Loucy (cell line): ENCODE measurements around the gene CACNA1B.

Source experiments
- H2AFZ ChIP-seq: fragments of 200-600 bp; sonication (generic); 2 replicates; pipeline ENCODE4 v1.6.0; 2016; ENCODE audit warnings: antibody characterized with exemption, mild to moderate bottlenecking, low read length, moderate library complexity
- H3F3A ChIP-seq: fragments of 200-600 bp; 2 replicates; pipeline ENCODE4 v1.6.0; 2016; ENCODE audit warnings: antibody characterized with exemption, low read depth, mild to moderate bottlenecking
- H3K27me3 ChIP-seq: fragments of 200-600 bp; sonication (generic); 2 replicates; pipeline ENCODE4 v1.6.1; 2014; ENCODE audit warnings: low read length, mild to moderate bottlenecking; ENCODE audit not compliant: insufficient read depth, poor library complexity, severe bottlenecking
- H3K36me3 ChIP-seq: fragments of 200-600 bp; sonication (generic); 2 replicates; pipeline ENCODE4 v1.6.1; 2016; ENCODE audit warnings: low read length; ENCODE audit not compliant: insufficient read depth
- H3K4me1 ChIP-seq: fragments of 200-600 bp; sonication (generic); 2 replicates; pipeline ENCODE4 v1.5.1; 2014; ENCODE audit warnings: low read length, mild to moderate bottlenecking; ENCODE audit not compliant: insufficient read depth, poor library complexity, severe bottlenecking
- H3K4me2 ChIP-seq: fragments of 200-600 bp; sonication (generic); 2 replicates; pipeline ENCODE4 v1.6.0; 2014; ENCODE audit warnings: antibody characterized with exemption, low read length, low read depth, mild to moderate bottlenecking; ENCODE audit not compliant: poor library complexity, severe bottlenecking
- H3K4me3 ChIP-seq: fragments of 200-600 bp; sonication (generic); 2 replicates; pipeline ENCODE4 v1.5.1; 2014; ENCODE audit warnings: low read length, mild to moderate bottlenecking, mixed read lengths; ENCODE audit not compliant: poor library complexity, severe bottlenecking
- H3K79me2 ChIP-seq: fragments of 200-600 bp; sonication (generic); 2 replicates; pipeline ENCODE4 v1.6.1; 2014; ENCODE audit warnings: low read length; ENCODE audit not compliant: insufficient read depth
- H3K9ac ChIP-seq: fragments of 200-600 bp; sonication (generic); 2 replicates; pipeline ENCODE4 v1.6.0; 2014; ENCODE audit warnings: mild to moderate bottlenecking, low read depth, low read length, moderate library complexity; ENCODE audit not compliant: poor library complexity, severe bottlenecking
- H3K9me2 ChIP-seq: fragments of 200-600 bp; sonication (generic); replicated peaks from 2 replicates; pipeline ENCODE4 v1.6.1; 2016; ENCODE audit warnings: low read depth, low read length, mixed read lengths
- H3K9me3 ChIP-seq: fragments of 200-600 bp; sonication (generic); 2 replicates; pipeline ENCODE4 v1.6.1; 2014; ENCODE audit warnings: mild to moderate bottlenecking, antibody characterized with exemption, low read length, low read depth; ENCODE audit not compliant: insufficient read depth
- H4K20me1 ChIP-seq: fragments of 200-600 bp; sonication (generic); 2 replicates; pipeline ENCODE4 v1.6.0; 2014; ENCODE audit warnings: antibody characterized with exemption, low read length, mild to moderate bottlenecking; ENCODE audit not compliant: insufficient read depth, poor library complexity, severe bottlenecking
- EZH2phosphoT487 ChIP-seq: fragments of 200-600 bp; IDR thresholded peaks from 2 replicates; pipeline ENCODE4 v1.6.1; 2018; ENCODE audit warnings: antibody characterized with exemption, mild to moderate bottlenecking, moderate library complexity, borderline replicate concordance
- TF ChIP-seq, protein P1 (sequence below): fragments of 200-600 bp; sonication (generic); conservative IDR thresholded peaks from 2 replicates; pipeline ENCODE4 v1.5.1; 2014; ENCODE audit warnings: mild to moderate bottlenecking, antibody characterized with exemption, low read length

Gene CACNA1B

DNA sequence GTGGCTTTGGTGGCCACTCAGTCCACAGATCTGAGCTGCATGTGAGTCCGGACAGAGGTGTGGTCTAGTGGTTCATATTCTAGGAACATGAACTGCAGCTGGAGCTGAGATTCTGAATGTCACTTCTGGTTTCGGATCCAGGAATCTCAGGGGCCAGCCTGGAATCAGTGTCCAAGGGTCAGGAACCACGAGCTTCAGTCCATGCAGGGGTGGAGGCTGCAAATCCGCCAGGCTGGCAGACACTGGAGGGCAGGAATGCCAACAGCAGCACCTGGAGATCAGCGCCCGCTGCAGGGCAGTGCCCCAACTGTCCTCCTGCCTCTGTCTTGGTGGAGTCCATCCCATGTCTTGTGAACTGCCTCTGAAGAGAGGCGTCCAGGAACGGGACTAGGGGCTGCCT, 73.5 kb downstream of the CACNA1B start:
- no peak overlapping the region for H3K4me2 ChIP-seq
- no peak overlapping the region for H3K9ac ChIP-seq
- H3K27me3 ChIP-seq: no peaks in the 10 kb centered on the region
- no peak for TF ChIP-seq EZH2phosphoT487
- TF ChIP-seq, protein P1, sequence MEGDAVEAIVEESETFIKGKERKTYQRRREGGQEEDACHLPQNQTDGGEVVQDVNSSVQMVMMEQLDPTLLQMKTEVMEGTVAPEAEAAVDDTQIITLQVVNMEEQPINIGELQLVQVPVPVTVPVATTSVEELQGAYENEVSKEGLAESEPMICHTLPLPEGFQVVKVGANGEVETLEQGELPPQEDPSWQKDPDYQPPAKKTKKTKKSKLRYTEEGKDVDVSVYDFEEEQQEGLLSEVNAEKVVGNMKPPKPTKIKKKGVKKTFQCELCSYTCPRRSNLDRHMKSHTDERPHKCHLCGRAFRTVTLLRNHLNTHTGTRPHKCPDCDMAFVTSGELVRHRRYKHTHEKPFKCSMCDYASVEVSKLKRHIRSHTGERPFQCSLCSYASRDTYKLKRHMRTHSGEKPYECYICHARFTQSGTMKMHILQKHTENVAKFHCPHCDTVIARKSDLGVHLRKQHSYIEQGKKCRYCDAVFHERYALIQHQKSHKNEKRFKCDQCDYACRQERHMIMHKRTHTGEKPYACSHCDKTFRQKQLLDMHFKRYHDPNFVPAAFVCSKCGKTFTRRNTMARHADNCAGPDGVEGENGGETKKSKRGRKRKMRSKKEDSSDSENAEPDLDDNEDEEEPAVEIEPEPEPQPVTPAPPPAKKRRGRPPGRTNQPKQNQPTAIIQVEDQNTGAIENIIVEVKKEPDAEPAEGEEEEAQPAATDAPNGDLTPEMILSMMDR: no peak
- H3K9me2 ChIP-seq: no peaks in the 10 kb centered on the region
- no peaks in the 10 kb centered on the region for H3F3A ChIP-seq
- no peak overlapping the region for H2AFZ ChIP-seq
- no peaks in the 10 kb centered on the region for H4K20me1 ChIP-seq
- H3K79me2 ChIP-seq: no peaks in the 10 kb centered on the region
- H3K36me3 ChIP-seq: no peaks in the 10 kb centered on the region
- no peak overlapping the region for H3K4me3 ChIP-seq
- peaks cover 40% of the 10 kb centered on the region; the same call in 1 of the 2 replicates for H3K9me3 ChIP-seq
- no peaks in the 10 kb centered on the region for H3K4me1 ChIP-seq

DNA sequence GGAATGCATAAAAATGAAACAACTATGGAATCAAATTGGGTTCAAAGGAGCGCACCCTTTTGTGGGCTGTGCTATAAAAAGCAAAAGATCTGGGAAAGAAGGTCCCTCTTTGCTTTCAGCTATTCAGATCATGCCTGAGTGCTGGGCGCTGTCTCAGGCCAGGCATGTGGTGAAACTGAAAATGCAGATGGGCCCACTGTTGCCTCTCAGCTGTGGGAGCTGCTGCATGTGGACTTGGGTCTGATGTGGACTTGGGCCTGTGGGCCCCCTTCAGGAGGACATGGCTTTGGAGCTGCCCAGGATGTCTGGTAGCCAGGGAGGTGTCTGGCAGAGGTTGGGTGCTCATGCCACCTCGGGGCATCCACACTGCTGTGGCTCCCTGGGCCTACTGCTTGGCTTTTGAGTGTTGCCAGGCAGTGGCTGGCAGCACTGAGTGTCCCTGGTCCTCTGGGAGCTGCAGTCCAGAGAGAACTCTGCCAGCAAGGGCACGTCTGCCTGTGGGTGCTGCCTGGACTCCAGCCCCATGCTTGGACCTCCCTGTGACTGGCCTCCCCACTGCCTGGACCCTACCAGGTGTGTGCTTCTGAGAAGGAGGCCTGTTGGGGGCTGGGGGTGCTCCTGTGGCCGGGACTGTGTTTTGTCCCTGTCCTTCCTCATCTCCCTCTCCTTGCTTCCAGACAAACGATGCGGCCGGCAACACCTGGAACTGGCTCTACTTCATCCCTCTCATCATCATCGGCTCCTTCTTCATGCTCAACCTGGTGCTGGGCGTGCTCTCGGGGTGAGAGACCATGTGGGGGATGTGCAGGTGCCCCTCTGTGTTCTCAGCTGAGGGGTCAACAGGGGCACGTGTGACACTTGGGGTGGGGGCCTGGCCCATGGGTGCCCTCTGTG, 74.3 kb downstream of the CACNA1B start:
- no peak for TF ChIP-seq EZH2phosphoT487
- TF ChIP-seq, protein P1: no peak
- Histone ChIP-seq H3K9ac (no peak overlapping the region), H3K9me3 (peaks cover 42% of the 10 kb centered on the region; the same call in 1 of the 2 replicates), H3K4me1 (no peaks in the 10 kb centered on the region), H2AFZ (no peak overlapping the region), H3K79me2 (no peaks in the 10 kb centered on the region), H4K20me1 (no peaks in the 10 kb centered on the region), H3K9me2 (no peaks in the 10 kb centered on the region), H3K27me3 (no peaks in the 10 kb centered on the region), H3K4me2 (no peak overlapping the region), H3K4me3 (no peak overlapping the region), H3F3A (no peaks in the 10 kb centered on the region), H3K36me3 (no peaks in the 10 kb centered on the region)

DNA sequence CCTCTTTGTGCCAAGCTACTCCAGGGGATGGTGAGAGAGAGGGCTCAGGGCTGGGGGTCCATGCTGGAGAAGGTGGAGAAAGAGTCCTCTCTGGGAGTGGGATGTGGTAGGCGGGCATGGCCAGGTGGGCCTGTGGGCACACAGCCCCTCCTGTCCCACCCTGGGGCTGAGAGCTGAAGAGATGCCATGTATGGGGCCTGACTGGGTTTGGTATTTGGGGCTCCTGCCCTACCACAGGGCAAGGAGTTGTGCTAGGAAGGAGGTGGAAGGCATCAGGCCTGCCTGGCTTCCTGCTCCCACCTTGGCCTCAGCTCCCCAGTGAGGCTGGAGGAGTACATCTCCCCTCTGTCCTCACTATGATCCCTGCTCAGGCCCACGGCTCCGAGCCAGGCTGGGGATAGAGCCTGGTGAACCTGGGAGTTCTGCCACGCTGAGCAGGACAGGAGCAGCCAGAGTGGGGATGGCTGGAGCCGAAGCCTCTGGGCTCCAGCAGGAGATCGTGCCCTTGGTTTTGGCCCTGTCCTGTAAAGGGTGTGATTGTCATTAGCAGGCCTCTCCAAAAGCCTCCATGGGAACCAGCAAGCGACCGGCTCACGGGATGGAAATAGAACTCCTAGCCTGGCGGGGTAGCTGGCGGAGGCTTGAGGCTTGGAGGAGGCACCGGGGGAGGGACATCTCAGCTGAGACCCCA, 75.5 kb downstream of the CACNA1B start:
- TF ChIP-seq EZH2phosphoT487: no peak
- TF ChIP-seq, protein P1: no peak
- H3K36me3 ChIP-seq: no peaks in the 10 kb centered on the region
- H3K9ac ChIP-seq: no peak overlapping the region
- H3K9me3 ChIP-seq: peaks cover 46% of the 10 kb centered on the region; the same call in 1 of the 2 replicates
- no peaks in the 10 kb centered on the region for H3K9me2 ChIP-seq
- no peaks in the 10 kb centered on the region for H3K27me3 ChIP-seq
- no peak overlapping the region for H3K4me3 ChIP-seq
- no peak overlapping the region for H3K4me2 ChIP-seq
- no peaks in the 10 kb centered on the region for H3F3A ChIP-seq
- no peaks in the 10 kb centered on the region for H3K79me2 ChIP-seq
- H2AFZ ChIP-seq: no peak overlapping the region
- no peaks in the 10 kb centered on the region for H4K20me1 ChIP-seq
- no peaks in the 10 kb centered on the region for H3K4me1 ChIP-seq
